OCI-LY7 (cell line): ENCODE measurements around the gene SERTAD2.

Experiments used
- EZH2phosphoT487 ChIP-seq: fragments of 200-600 bp; sonication (generic); IDR thresholded peaks from 2 replicates; pipeline ENCODE4 v1.6.1; 2018; ENCODE audit warnings: low read depth, borderline replicate concordance, mild to moderate bottlenecking, mixed run types, antibody characterized with exemption, low read length, moderate library complexity, mixed read lengths
- TF ChIP-seq, protein P1 (sequence below): fragments of 200-600 bp; sonication (generic); conservative IDR thresholded peaks from 2 replicates; pipeline ENCODE4 v1.5.1; 2014; ENCODE audit warnings: mild to moderate bottlenecking, antibody characterized with exemption, low read length, moderate library complexity, mixed read lengths

GRCh38 chr2:64608867-64609226 lies 44.9 kb downstream of the SERTAD2 start:
- TF ChIP-seq, protein P1, sequence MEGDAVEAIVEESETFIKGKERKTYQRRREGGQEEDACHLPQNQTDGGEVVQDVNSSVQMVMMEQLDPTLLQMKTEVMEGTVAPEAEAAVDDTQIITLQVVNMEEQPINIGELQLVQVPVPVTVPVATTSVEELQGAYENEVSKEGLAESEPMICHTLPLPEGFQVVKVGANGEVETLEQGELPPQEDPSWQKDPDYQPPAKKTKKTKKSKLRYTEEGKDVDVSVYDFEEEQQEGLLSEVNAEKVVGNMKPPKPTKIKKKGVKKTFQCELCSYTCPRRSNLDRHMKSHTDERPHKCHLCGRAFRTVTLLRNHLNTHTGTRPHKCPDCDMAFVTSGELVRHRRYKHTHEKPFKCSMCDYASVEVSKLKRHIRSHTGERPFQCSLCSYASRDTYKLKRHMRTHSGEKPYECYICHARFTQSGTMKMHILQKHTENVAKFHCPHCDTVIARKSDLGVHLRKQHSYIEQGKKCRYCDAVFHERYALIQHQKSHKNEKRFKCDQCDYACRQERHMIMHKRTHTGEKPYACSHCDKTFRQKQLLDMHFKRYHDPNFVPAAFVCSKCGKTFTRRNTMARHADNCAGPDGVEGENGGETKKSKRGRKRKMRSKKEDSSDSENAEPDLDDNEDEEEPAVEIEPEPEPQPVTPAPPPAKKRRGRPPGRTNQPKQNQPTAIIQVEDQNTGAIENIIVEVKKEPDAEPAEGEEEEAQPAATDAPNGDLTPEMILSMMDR, result no peak
- no peak for TF ChIP-seq EZH2phosphoT487
